NCI-H2196 treated with DMSO at 0.1 percent for 48 hours (cell line): ENCODE results near the gene KCND3.

Source experiments
- DNase-seq: peaks from one replicate; lab custom pipeline; 2025; ENCODE audit not compliant: unreplicated experiment; lab: John Stamatoyannopoulos, UW

The KCND3 gene

GRCh38 chr1:111884772-111885443 is 104.6 kb downstream of the KCND3 start:
- DNase-seq = no peak

GRCh38 chr1:111882986-111883560 is 106.4 kb downstream of the KCND3 start:
- DNase-seq = no peak

DNA sequence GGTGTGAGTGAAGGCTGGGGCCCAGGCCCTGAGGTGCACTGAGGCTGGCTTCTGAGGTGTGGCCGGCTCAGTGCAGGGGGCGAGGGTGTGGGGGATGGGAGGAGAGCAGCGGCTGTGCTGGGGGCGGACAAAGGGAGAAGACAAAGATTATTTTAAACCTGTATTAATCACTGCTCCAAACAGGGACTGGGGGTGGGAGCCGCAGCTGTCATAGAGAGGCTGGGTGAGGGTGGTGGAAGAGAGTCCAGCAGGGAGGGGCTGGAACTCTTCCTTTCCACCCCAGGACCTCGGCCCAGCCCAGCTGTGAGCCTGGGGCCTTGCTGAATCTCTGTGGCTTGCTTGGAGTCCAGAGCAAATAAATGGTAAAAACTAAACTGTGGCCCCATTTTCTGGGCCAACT is 106.9 kb downstream of the KCND3 start:
- no peak for DNase-seq

GRCh38 chr1:111880881-111881837 is 108.3 kb downstream of the KCND3 start:
- DNase-seq = peak; percentile 69

DNA sequence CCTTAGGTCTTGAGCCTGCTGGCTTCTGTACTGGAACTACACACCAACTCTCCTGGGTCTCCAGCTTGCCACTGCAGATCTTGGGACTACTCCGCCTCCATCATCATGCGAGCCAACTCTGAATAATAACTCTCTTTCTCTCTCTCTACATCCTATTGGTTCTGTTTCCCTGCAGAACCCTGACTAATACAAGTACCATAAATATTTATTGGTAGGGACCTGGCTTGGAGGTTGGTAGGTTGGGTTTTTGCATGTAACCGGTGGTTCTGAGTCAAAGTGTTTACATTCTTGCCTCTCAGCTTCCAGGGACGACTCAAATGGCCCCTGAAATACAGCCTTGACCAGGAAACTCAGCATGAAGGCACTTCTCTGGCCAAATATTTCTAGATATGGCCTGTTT is 110.4 kb downstream of the KCND3 start:
- no peak for DNase-seq

GRCh38 chr1:111878649-111879048 is 110.8 kb downstream of the KCND3 start:
- DNase-seq = peak; percentile 17

- no peak for DNase-seq
Measured at GRCh38 chr1:111878091-111878490, 111.4 kb downstream of the KCND3 start.

- DNase-seq = no peak
Measured at GRCh38 chr1:111876631-111877030, 112.8 kb downstream of the KCND3 start.

DNA sequence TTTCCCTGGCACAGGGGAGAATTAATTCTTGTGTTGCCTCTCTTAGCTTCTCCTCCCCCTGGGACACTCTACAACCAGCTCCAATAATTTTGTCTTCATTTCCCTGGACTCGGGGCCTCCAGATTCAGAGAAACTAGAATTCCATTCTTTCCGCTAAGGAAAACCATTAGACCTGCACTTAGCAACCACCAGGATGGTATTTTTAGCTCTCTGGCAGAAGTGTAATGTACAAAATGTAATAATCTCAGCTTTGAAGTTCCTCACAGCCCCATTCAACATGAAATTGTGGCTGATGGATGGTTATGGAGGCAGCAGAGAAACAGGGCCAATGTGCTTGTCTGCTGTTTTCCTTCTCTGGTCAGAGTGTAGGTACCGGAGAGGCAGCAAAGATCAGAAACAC is 113.8 kb downstream of the KCND3 start:
- no peak for DNase-seq

DNA sequence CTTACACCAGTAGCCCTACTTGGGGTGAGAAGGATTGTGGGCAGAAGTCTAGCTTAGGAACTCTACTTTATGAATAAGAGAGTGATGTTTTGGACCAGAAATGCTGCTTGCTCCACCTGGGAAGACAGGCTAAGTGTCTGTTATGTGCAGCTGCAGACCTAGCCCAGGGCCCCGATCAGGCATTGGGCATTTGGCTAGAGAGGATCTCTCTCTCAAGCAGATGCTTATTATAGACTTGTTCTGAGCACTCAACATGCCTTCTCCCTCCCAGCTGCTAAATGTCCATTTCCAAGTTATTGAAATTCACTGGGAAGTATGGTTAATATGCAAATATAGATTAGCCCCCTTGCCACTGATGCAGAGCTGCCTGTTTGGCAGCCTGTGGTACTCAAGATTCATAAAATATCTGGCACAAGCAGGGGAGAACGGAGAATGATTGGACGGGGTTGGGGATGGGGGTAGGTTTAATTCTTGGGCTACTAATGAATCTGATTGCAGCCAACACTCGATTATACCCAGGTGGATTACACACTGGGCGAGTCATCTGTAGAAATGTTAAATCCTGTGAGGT is 115.9 kb downstream of the KCND3 start:
- no peak for DNase-seq

GRCh38 chr1:111870181-111870580 is 119.3 kb downstream of the KCND3 start:
- no peak for DNase-seq

GRCh38 chr1:111867868-111868440 is 121.5 kb downstream of the KCND3 start:
- DNase-seq = no peak

DNA sequence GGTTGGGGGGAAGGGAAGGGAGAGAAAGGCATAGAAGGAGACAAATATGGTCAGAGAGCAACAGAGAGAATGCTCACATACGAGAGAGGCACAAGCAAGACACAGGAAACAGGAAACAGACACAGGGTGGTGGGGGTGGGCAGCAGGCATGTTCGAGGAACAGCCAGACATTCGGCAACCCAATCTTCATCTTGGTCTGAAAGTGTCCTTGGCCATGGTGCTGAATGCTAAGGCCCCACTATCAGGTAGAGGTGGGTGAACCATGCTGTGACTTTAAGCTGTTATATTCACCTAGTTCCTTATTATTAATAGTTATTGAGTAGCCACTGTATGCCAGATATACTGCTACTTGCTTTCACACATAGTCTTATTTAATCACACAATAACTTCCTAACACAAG is 124.6 kb downstream of the KCND3 start:
- DNase-seq = no peak

GRCh38 chr1:111863401-111863800 is 126.1 kb downstream of the KCND3 start:
- no peak for DNase-seq

DNA sequence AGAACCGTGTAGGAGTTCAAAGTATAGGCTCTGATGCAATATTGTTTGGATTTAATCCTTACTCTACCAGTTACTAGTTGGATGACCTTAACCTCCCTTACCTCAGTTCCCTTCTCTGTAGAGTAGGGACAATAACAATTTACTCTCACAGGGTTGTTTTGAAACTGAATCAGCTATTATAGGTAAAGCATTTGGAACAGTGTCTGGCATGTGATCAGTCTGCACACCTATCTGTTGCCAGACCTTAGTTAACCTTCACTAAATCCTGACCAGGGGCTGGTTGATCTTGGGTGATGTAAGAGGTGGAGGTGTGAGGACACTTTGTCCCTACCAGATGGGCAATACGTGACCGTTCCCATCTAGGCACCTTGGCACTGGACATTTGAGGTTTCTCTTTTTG is 126.9 kb downstream of the KCND3 start:
- DNase-seq = no peak

GRCh38 chr1:111861523-111861922 is 127.9 kb downstream of the KCND3 start:
- DNase-seq = no peak

DNA sequence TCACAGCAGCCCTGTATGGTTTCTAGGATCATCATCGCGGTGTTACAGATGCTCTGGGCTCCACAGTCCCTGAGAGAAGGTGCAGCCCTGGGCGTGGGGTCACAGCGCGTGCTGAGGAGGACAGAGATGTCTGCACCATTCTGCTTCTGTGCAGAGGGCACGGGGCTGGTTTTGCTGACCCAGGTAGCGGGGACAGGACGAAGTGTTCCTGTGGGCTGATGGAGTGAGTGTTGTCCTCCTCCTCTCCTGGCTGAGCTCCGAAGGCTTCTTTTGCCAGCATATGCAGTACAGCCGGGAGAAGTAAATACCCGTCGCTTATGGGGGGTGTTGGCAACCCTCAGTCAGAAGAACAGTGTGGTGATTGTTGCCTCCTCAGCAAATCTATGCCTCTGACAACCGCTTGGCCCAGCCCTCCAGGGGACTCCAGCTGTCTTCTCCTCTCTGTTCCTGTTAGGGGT is 132.2 kb downstream of the KCND3 start:
- DNase-seq = no peak

DNA sequence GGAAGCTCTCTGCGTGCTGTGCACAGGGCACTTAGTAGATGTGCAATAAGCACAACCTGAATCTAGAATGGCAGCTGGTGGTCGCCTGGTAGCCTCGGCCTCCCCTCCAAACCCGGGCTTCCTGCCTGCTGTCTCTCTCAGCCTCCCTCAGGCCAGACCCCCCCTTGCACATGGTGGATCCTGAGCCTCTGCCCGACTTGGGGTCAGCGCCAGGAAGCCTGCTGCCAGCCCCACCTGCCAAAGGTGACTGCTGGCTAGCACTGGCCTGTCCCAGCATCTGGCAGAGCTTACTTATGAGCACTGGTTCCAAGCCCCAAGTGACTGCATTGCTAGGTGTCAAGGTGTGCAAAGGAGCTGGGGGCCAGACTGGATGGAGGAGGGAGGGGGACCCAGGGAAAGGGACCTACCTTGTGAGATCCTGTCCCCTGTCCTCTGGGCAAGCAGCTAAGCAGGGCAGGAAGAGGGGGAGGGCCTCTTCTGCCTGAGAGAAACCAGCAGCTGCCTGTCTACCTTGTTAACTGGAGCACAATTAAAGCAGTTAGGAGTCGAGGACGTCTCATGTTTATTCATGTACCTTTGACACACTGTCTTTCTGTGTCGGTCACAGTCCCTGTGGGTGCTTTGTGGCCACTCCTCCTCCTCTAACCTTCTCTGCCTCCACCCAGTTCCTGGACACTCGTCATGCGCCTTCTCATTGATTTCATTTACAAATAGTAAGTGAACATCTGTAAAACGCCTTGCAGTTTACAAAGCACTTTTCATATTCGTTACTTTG is 132.9 kb downstream of the KCND3 start:
- peak; percentile 36 for DNase-seq

GRCh38 chr1:111855260-111855659 is 134.2 kb downstream of the KCND3 start:
- DNase-seq = no peak

- no peak for DNase-seq
Measured at GRCh38 chr1:111852261-111852721, 137.2 kb downstream of the KCND3 start.
